SK-N-SH (cell line): ENCODE results near the gene ASGR1. TPM values are rescaled to one million over a fixed set of nuclear protein-coding genes. Genes with fewer than 3 reads are reported as not detected.
"Not testable (repeated sequence)": the region's sequence is repeated elsewhere in the genome, so short reads cannot be mapped to it uniquely, and the experiment has no call there.

ENCODE experiments used
- CTCF ChIA-PET: fragments of 300-600, 350-600 bp; formaldehyde crosslinking; extraction: SDS; loops from one replicate; lab custom pipeline; 2021; lab: Yijun Ruan, JAX
- POLR2A ChIA-PET: fragments of 350-600 bp; sonication (Branson Sonifier 250); formaldehyde crosslinking; extraction: SDS; loops from one replicate; lab custom pipeline; 2020; ENCODE audit warnings: antibody characterized with exemption, inconsistent platforms; lab: Yijun Ruan, JAX
- DNase-seq: peaks from one replicate; pipeline ENCODE4 v3.0.0; 2012
- H2AFZ ChIP-seq: fragments of 200-600 bp; sonication (generic); 2 replicates; pipeline ENCODE4 v1.8.1; 2016; ENCODE audit warnings: antibody characterized with exemption, mild to moderate bottlenecking, low read depth
- H3F3A ChIP-seq: fragments of 200-600 bp; sonication (generic); replicated peaks from 2 replicates; pipeline ENCODE3; 2016; ENCODE audit warnings: antibody characterized with exemption, mild to moderate bottlenecking; ENCODE audit not compliant: insufficient read depth
- H3K27ac ChIP-seq, 2 experiments: fragments of 200-500 bp in 1 of 2; fragments of 200-600 bp in 1 of 2; sonication (Bioruptor generic) in 1 of 2; sonication (generic), shearing (Covaris generic) in 1 of 2; 2 replicates each; pipeline versions ENCODE4 v1.5.1 to v1.6.1; 2014 to 2016; ENCODE audit warnings: low read depth in 2 of 2, inconsistent platforms in 1 of 2, low read length in 1 of 2, mild to moderate bottlenecking in 1 of 2, mixed read lengths in 1 of 2
- H3K27me3 ChIP-seq: fragments of 200-600 bp; sonication (generic), shearing (Covaris generic); 2 replicates; pipeline ENCODE4 v1.6.1; 2016; ENCODE audit warnings: mixed run types; ENCODE audit not compliant: insufficient read depth
- H3K36me3 ChIP-seq, 2 experiments: fragments of 200-500 bp in 1 of 2; fragments of 200-600 bp in 1 of 2; sonication (Bioruptor generic) in 1 of 2; sonication (generic) in 1 of 2; replicated peaks in 1 of 2; 2 replicates each; pipeline versions ENCODE3 to v1.5.1; 2014 to 2016; ENCODE audit warnings: low read length in 1 of 2, mild to moderate bottlenecking in 1 of 2; ENCODE audit not compliant: insufficient read depth in 2 of 2, control insufficient read depth in 1 of 2
- H3K4me1 ChIP-seq, 2 experiments: fragments of 200-500 bp in 1 of 2; fragments of 200-600 bp in 1 of 2; sonication (Bioruptor generic) in 1 of 2; sonication (generic), shearing (Covaris generic) in 1 of 2; 2 replicates each; pipeline versions ENCODE4 v1.5.1 to v1.6.1; 2014 to 2016; ENCODE audit warnings: low read depth in 1 of 2, low read length in 1 of 2, mixed run types in 1 of 2; ENCODE audit not compliant: insufficient read depth in 2 of 2, control insufficient read depth in 1 of 2
- H3K4me2 ChIP-seq: fragments of 200-600 bp; sonication (generic), shearing (Covaris generic); 2 replicates; pipeline ENCODE4 v1.6.1; 2017; ENCODE audit warnings: mixed run types
- H3K4me3 ChIP-seq, 2 experiments: fragments of 200-500 bp in 1 of 2; fragments of 200-600 bp in 1 of 2; sonication (Bioruptor generic) in 1 of 2; sonication (generic), shearing (Covaris generic) in 1 of 2; 2 replicates each; pipeline versions ENCODE4 v1.5.1 to v1.8.1; 2014 to 2016; ENCODE audit warnings: low read depth in 2 of 2, inconsistent platforms in 1 of 2, low read length in 1 of 2, mild to moderate bottlenecking in 1 of 2, mixed read lengths in 1 of 2, moderate library complexity in 1 of 2
- H3K79me2 ChIP-seq: fragments of 200-600 bp; sonication (generic); 2 replicates; pipeline ENCODE4 v1.8.1; 2017; ENCODE audit warnings: mild to moderate bottlenecking; ENCODE audit not compliant: insufficient read depth
- H3K9ac ChIP-seq: fragments of 200-600 bp; sonication (generic); 2 replicates; pipeline ENCODE4 v1.6.1; 2017; ENCODE audit warnings: mixed run types
- H3K9me2 ChIP-seq: fragments of 200-600 bp; sonication (generic); 2 replicates; pipeline ENCODE4 v1.6.1; 2017; ENCODE audit warnings: mixed run types
- H3K9me3 ChIP-seq: fragments of 200-600 bp; sonication (generic); 2 replicates; pipeline ENCODE4 v1.6.1; 2017; ENCODE audit warnings: mixed run types, mild to moderate bottlenecking, moderate library complexity
- H4K20me1 ChIP-seq: fragments of 200-600 bp; sonication (generic); 2 replicates; pipeline ENCODE4 v1.6.1; 2017; ENCODE audit warnings: mild to moderate bottlenecking, mixed run types; ENCODE audit not compliant: insufficient read depth
- CHD2 ChIP-seq: fragments of 150-350 bp; IDR thresholded peaks from 2 replicates; pipeline ENCODE4 v1.6.1; 2018; ENCODE audit warnings: low read length; ENCODE audit not compliant: partially characterized antibody
- EP300 ChIP-seq, 2 experiments: IDR thresholded peaks; 2 replicates each; pipeline versions ENCODE4 v1.4.0 to v1.6.1; 2012; ENCODE audit warnings: borderline replicate concordance in 1 of 2, low read depth in 1 of 2, low read length in 1 of 2
- EZH2phosphoT487 ChIP-seq: fragments of 200-600 bp; sonication (generic); IDR thresholded peaks from 2 replicates; pipeline ENCODE4 v1.6.1; 2017; ENCODE audit warnings: low read depth, mixed run types, mild to moderate bottlenecking, antibody characterized with exemption, moderate library complexity, borderline replicate concordance
- FOXM1 ChIP-seq: IDR thresholded peaks from 2 replicates; pipeline ENCODE4 v1.4.0; 2012; ENCODE audit warnings: low read depth, mild to moderate bottlenecking
- GABPA ChIP-seq: IDR thresholded peaks from 2 replicates; pipeline ENCODE4 v1.4.0; 2012; ENCODE audit warnings: low read depth, mild to moderate bottlenecking
- GATA2 ChIP-seq: sonication (generic); formaldehyde crosslinking; IDR thresholded peaks from 2 replicates; pipeline ENCODE4 v1.5.0; 2020; ENCODE audit warnings: mild to moderate bottlenecking, missing genetic modification reagents
- IRF3 ChIP-seq: fragments of 150-350 bp; IDR thresholded peaks from 2 replicates; pipeline ENCODE4 v1.6.1; 2016; ENCODE audit warnings: mild to moderate bottlenecking, low read depth, low read length
- JUND ChIP-seq: IDR thresholded peaks from 2 replicates; pipeline ENCODE4 v1.4.0; 2012
- MEF2A ChIP-seq: IDR thresholded peaks from 2 replicates; pipeline ENCODE4 v1.4.0; 2012; ENCODE audit warnings: low read depth, borderline replicate concordance
- PBX3 ChIP-seq: IDR thresholded peaks from 2 replicates; pipeline ENCODE4; 2012
- RXRA ChIP-seq: IDR thresholded peaks from 2 replicates; pipeline ENCODE4 v1.4.0; 2012; ENCODE audit warnings: low read depth, mild to moderate bottlenecking, borderline replicate concordance
- USF1 ChIP-seq: IDR thresholded peaks from 2 replicates; pipeline ENCODE4 v1.4.0; 2012; ENCODE audit warnings: low read depth, borderline replicate concordance
- WGBS: methylation state at CpG from one replicate; pipeline ENCODE4 v1.1.6; 2017; ENCODE audit warnings: low lambda C conversion rate; 5-methylcytosine and 5-hydroxymethylcytosine counted together
- polyA plus RNA-seq, 3 experiments: library from polyadenylated mRNA; depleted of rRNA; stranded (reverse); fragments of >200 nt; gene quantifications; 2 replicates each; pipeline ENCODE4 v1.2.3, GENCODE V29; 2012

ASGR1 gene
- polyA plus RNA-seq, 1 of the 3 experiments (the other 2 are of a cell fraction) = 2.1 TPM

GRCh38 chr17:7172522-7173191, 6.5 kb downstream of the ASGR1 start:
- H3K4me2 ChIP-seq, H3K4me1 ChIP-seq, H4K20me1 ChIP-seq, H3K9me2 ChIP-seq, H3K36me3 ChIP-seq, POLR2A ChIA-PET, H2AFZ ChIP-seq, H3K79me2 ChIP-seq, H3K4me3 ChIP-seq, H3F3A ChIP-seq, H3K27ac ChIP-seq, H3K9me3 ChIP-seq, H3K27me3 ChIP-seq, DNase-seq, H3K9ac ChIP-seq: not testable (repeated sequence)
- CTCF ChIA-PET = interaction anchor here (0.9 to 1.0 kb wide), 2 partner anchors 41 to 127 kb away, joined by 3 to 4 read pairs; no protein-coding TSS in a partner anchor
- 66% methylated on average over 18 of the region's 18 CpGs for WGBS

GRCh38 chr17:7169565-7169908, 9.6 kb downstream of the ASGR1 start:
- POLR2A ChIA-PET, H3F3A ChIP-seq, H3K9me3 ChIP-seq, DNase-seq, H2AFZ ChIP-seq, H3K4me3 ChIP-seq, H3K9ac ChIP-seq, H4K20me1 ChIP-seq, H3K79me2 ChIP-seq, H3K4me2 ChIP-seq, H3K36me3 ChIP-seq, H3K9me2 ChIP-seq, H3K4me1 ChIP-seq, H3K27ac ChIP-seq: not testable (repeated sequence)
- WGBS = 68% methylated on average over 7 of the region's 7 CpGs
- peaks cover 17% of the 10 kb centered on the region; the same call in 1 of the 2 replicates for H3K27me3 ChIP-seq
- CTCF ChIA-PET = interaction anchor here (1.4 kb wide), 2 partner anchors 60 to 124 kb away, joined by 3 to 4 read pairs; no protein-coding TSS in a partner anchor

GRCh38 chr17:7168841-7169564, 10.2 kb downstream of the ASGR1 start:
- H3K27ac ChIP-seq, H3K9ac ChIP-seq, H3F3A ChIP-seq, H3K4me1 ChIP-seq, H3K9me3 ChIP-seq, H3K79me2 ChIP-seq, H3K36me3 ChIP-seq, H2AFZ ChIP-seq, POLR2A ChIA-PET, H3K4me2 ChIP-seq, H4K20me1 ChIP-seq, H3K4me3 ChIP-seq, H3K9me2 ChIP-seq, DNase-seq: not testable (repeated sequence)
- peaks cover 22% of the 10 kb centered on the region; the same call in 1 of the 2 replicates for H3K27me3 ChIP-seq
- WGBS = 53% methylated on average over 10 of the region's 10 CpGs
- CTCF ChIA-PET = interaction anchor here (1.4 kb wide), 2 partner anchors 59 to 123 kb away, joined by 3 to 4 read pairs; no protein-coding TSS in a partner anchor

DNA sequence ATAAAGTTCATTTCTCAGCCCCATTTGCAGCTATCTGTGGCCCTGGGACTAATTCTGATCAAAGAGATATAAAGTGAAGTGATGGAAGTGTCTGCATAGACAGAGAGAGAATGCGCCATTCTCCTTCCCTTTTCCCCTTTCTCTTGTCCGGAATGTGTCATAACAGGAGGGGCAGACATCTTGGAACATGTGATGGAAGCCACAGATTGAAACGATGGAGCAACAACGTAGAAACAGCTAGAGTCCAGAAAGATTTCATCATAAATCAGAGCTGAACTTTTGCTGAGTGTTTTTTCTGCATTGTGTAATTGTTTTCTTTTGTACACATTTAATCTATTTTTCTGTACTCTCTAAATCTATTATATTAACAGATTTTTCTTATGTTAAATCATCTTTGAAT, 11.3 kb downstream of the ASGR1 start:
- WGBS = 38% methylated on average over 4 of the region's 4 CpGs
- Histone ChIP-seq H3K27me3 (peaks cover 34% of the 10 kb centered on the region), H3K9me2 (no peaks in the 10 kb centered on the region), H3K36me3 (no peaks in the 10 kb centered on the region), H3K9ac (no peak overlapping the region), H3K4me2 (no peak overlapping the region), H3K9me3 (no peaks in the 10 kb centered on the region), H4K20me1 (no peaks in the 10 kb centered on the region), H3K4me3 (no peak overlapping the region), H2AFZ (no peak overlapping the region), H3K27ac (no peak overlapping the region), H3K4me1 (no peaks in the 10 kb centered on the region), H3F3A (no peaks in the 10 kb centered on the region), H3K79me2 (no peaks in the 10 kb centered on the region)
- no peak for DNase-seq
- CTCF ChIA-PET = interaction anchor here (1.3 to 1.5 kb wide), 3 partner anchors 9 to 122 kb away, joined by 4 to 10 read pairs (median 7); no protein-coding TSS in a partner anchor
- POLR2A ChIA-PET = no interaction called here
- no peak for TF ChIP-seq RXRA
- TF ChIP-seq CHD2 = no peak
- no peak for TF ChIP-seq JUND
- no peak for TF ChIP-seq IRF3
- TF ChIP-seq GATA2 (CRISPR knock-in tag) = no peak
- TF ChIP-seq EZH2phosphoT487 = no peak
- TF ChIP-seq MEF2A = no peak
- TF ChIP-seq USF1 = no peak
- TF ChIP-seq FOXM1 = no peak
- TF ChIP-seq GABPA = no peak
- TF ChIP-seq PBX3 = no peak
- no peak for TF ChIP-seq EP300 (IDR thresholded peaks at IDR 0.05; ENCODE audit: borderline replicate concordance in 1 of 2, low read depth in 1 of 2, low read length in 1 of 2)
